ENCODE measurements around the gene PRKCA.

PRKCA gene

GRCh38 chr17:66702106-66702936 lies 399.9 kb downstream of the PRKCA start:
- Histone ChIP-seq H3K9me3 (no peaks in the 10 kb centered on the region), H3K27me3 (no peaks in the 10 kb centered on the region), H3K4me3 (ENCODE audit: low read depth in 1 of 2, low read length in 1 of 2) (no peak overlapping the region), H3K4me1 (ENCODE audit: control insufficient read depth in 1 of 2, insufficient read depth in 1 of 2, low read depth in 1 of 2, low read length in 1 of 2) (no peaks in the 10 kb centered on the region), H3K36me3 (no peaks in the 10 kb centered on the region), H3K27ac (no peak overlapping the region)
- no peak for TF ChIP-seq CTCF (IDR thresholded peaks at IDR 0.05)

- TF ChIP-seq CTCF (IDR thresholded peaks at IDR 0.05): no peak
- no peak overlapping the region for H3K27ac ChIP-seq
- H3K4me1 ChIP-seq (ENCODE audit: control insufficient read depth in 1 of 2, insufficient read depth in 1 of 2, low read depth in 1 of 2, low read length in 1 of 2): no peaks in the 10 kb centered on the region
- no peaks in the 10 kb centered on the region for H3K27me3 ChIP-seq
- no peak overlapping the region for H3K4me3 ChIP-seq (ENCODE audit: low read depth in 1 of 2, low read length in 1 of 2)
- H3K9me3 ChIP-seq: no peaks in the 10 kb centered on the region
- no peaks in the 10 kb centered on the region for H3K36me3 ChIP-seq
These were observed 402.6 kb downstream of the PRKCA start for GRCh38 chr17:66704858-66705520.

- Histone ChIP-seq H3K9me3 (no peaks in the 10 kb centered on the region), H3K36me3 (no peaks in the 10 kb centered on the region), H3K4me3 (ENCODE audit: low read depth in 1 of 2, low read length in 1 of 2) (no peak overlapping the region), H3K4me1 (ENCODE audit: control insufficient read depth in 1 of 2, insufficient read depth in 1 of 2, low read depth in 1 of 2, low read length in 1 of 2) (no peaks in the 10 kb centered on the region), H3K27me3 (no peaks in the 10 kb centered on the region), H3K27ac (no peak overlapping the region)
- no peak for TF ChIP-seq CTCF (IDR thresholded peaks at IDR 0.05)
These were observed 404.5 kb downstream of the PRKCA start for GRCh38 chr17:66706851-66707450.

GRCh38 chr17:66711401-66711800 lies 409.0 kb downstream of the PRKCA start:
- H3K4me1 ChIP-seq (ENCODE audit: control insufficient read depth in 1 of 2, insufficient read depth in 1 of 2, low read depth in 1 of 2, low read length in 1 of 2): no peaks in the 10 kb centered on the region
- no peak for TF ChIP-seq CTCF (IDR thresholded peaks at IDR 0.05)
- H3K27me3 ChIP-seq: no peaks in the 10 kb centered on the region
- H3K4me3 ChIP-seq (ENCODE audit: low read depth in 1 of 2, low read length in 1 of 2): no peak overlapping the region
- no peaks in the 10 kb centered on the region for H3K36me3 ChIP-seq
- H3K9me3 ChIP-seq: no peaks in the 10 kb centered on the region
- no peak overlapping the region for H3K27ac ChIP-seq

- Histone ChIP-seq H3K27me3 (no peaks in the 10 kb centered on the region), H3K36me3 (no peaks in the 10 kb centered on the region), H3K4me3 (ENCODE audit: low read depth in 1 of 2, low read length in 1 of 2) (no peak overlapping the region), H3K9me3 (no peaks in the 10 kb centered on the region), H3K27ac (no peak overlapping the region), H3K4me1 (ENCODE audit: control insufficient read depth in 1 of 2, insufficient read depth in 1 of 2, low read depth in 1 of 2, low read length in 1 of 2) (no peaks in the 10 kb centered on the region)
- no peak for TF ChIP-seq CTCF (IDR thresholded peaks at IDR 0.05)
These were observed 409.5 kb downstream of the PRKCA start for GRCh38 chr17:66711881-66712321.

All from neutrophil (primary cell).